Endothelial cell of umbilical vein (primary cell): ENCODE data around the gene PDAP1. TPM values are rescaled to one million over a fixed set of nuclear protein-coding genes. Genes with fewer than 3 reads are reported as not detected.

Experiments used
- BruUV-seq: library from RNA; stranded (reverse); fragments of 400-500 nt; replicated peaks from 2 replicates; lab custom pipeline; 2021; lab: Mats Ljungman, UMichigan
- CTCF ChIA-PET: fragments of 300-600, 350-600 bp; sonication (Branson Sonifier 250); formaldehyde crosslinking; loops from one replicate; lab custom pipeline; 2021; ENCODE audit warnings: antibody characterized with exemption, inconsistent platforms; lab: Charles Lee
- POLR2A ChIA-PET: fragments of 300-600, 350-600 bp; sonication (Branson Sonifier 250); formaldehyde crosslinking; loops from one replicate; lab custom pipeline; 2021; ENCODE audit warnings: antibody characterized with exemption, inconsistent platforms; lab: Charles Lee
- DNase-seq: peaks from one replicate; pipeline ENCODE4 v3.0.0-alpha.2; 2011; ENCODE audit warnings: low read depth, low spot score
- FAIRE-seq: peaks from 2 replicates; lab custom pipeline; 2011; peaks lifted over from hg19 to GRCh38; lab: Jason Lieb, UNC
- H2AFZ ChIP-seq: 2 replicates; pipeline ENCODE4 v1.6.0; 2012; ENCODE audit warnings: low read depth, low read length, control low read depth, inconsistent platforms
- H3K27ac ChIP-seq: 2 replicates; pipeline ENCODE4 v1.5.1; 2011; ENCODE audit warnings: low read depth, mild to moderate bottlenecking, control low read depth, low read length, moderate library complexity; ENCODE audit not compliant: insufficient read depth
- H3K27me3 ChIP-seq, 2 experiments: 2 replicates each; pipeline versions ENCODE4 v1.6.0 to v1.6.1; 2011; ENCODE audit warnings: low read length in 2 of 2, mixed read lengths in 1 of 2; ENCODE audit not compliant: control insufficient read depth in 2 of 2, insufficient read depth in 2 of 2
- H3K36me3 ChIP-seq, 2 experiments: 2 replicates in 1 of 2; 3 replicates in 1 of 2; pipeline ENCODE4 v1.5.1; 2011; ENCODE audit warnings: low read length in 2 of 2, mild to moderate bottlenecking in 1 of 2, moderate library complexity in 1 of 2; ENCODE audit not compliant: control insufficient read depth in 2 of 2, insufficient read depth in 2 of 2; ENCODE audit errors: extremely low read depth in 1 of 2
- H3K4me1 ChIP-seq: 3 replicates; pipeline ENCODE4 v1.5.1; 2011; ENCODE audit warnings: mild to moderate bottlenecking, low read length; ENCODE audit not compliant: control insufficient read depth, insufficient read depth; ENCODE audit errors: extremely low read depth
- H3K4me2 ChIP-seq: 2 replicates; pipeline ENCODE4 v1.6.1; 2011; ENCODE audit warnings: low read length, control low read depth, mixed read lengths; ENCODE audit not compliant: insufficient read depth
- H3K4me3 ChIP-seq, 3 experiments: fragments of 200-600 bp in 1 of 3; sonication (generic), shearing (Covaris generic) in 1 of 3; replicated peaks in 1 of 3; 2 replicates each; pipeline ENCODE4 v1.5.1; 2011 to 2016; ENCODE audit warnings: control low read depth in 3 of 3, low read length in 3 of 3, mild to moderate bottlenecking in 2 of 3, inconsistent platforms in 1 of 3, low read depth in 1 of 3, moderate library complexity in 1 of 3; ENCODE audit not compliant: insufficient read depth in 1 of 3
- H3K79me2 ChIP-seq: 2 replicates; pipeline ENCODE4 v1.6.0; 2012; ENCODE audit warnings: low read length, inconsistent platforms; ENCODE audit not compliant: control insufficient read depth, insufficient read depth
- H3K9ac ChIP-seq: replicated peaks from 2 replicates; pipeline ENCODE3; 2011; ENCODE audit warnings: low read length, control low read depth; ENCODE audit not compliant: insufficient read depth; ENCODE audit errors: extremely low read depth
- H3K9me1 ChIP-seq: replicated peaks from 3 replicates; pipeline ENCODE4 v1.6.0; 2011; ENCODE audit warnings: mild to moderate bottlenecking, low read length; ENCODE audit not compliant: control insufficient read depth, insufficient read depth; ENCODE audit errors: extremely low read depth
- H3K9me3 ChIP-seq: replicated peaks from 2 replicates; pipeline ENCODE4 v1.5.1; 2012; ENCODE audit warnings: low read length, inconsistent platforms; ENCODE audit not compliant: control insufficient read depth, insufficient read depth
- H4K20me1 ChIP-seq: replicated peaks from 2 replicates; pipeline ENCODE3; 2011; ENCODE audit warnings: mild to moderate bottlenecking, low read length; ENCODE audit not compliant: control insufficient read depth, insufficient read depth; ENCODE audit errors: extremely low read depth
- CTCF ChIP-seq, 2 donors: IDR thresholded peaks; 1 replicate in 1 of 2; 2 replicates in 1 of 2; pipeline ENCODE4 v1.5.1; 2011; ENCODE audit warnings: low read length in 2 of 2, mild to moderate bottlenecking in 2 of 2, moderate library complexity in 2 of 2, control low read depth in 1 of 2, inconsistent platforms in 1 of 2, low read depth in 1 of 2; ENCODE audit not compliant: insufficient read depth in 1 of 2; ENCODE audit errors: extremely low read depth in 1 of 2
- EZH2 ChIP-seq: IDR thresholded peaks from 2 replicates; pipeline ENCODE4 v1.6.1; 2012; ENCODE audit warnings: borderline replicate concordance, low read depth, mild to moderate bottlenecking, moderate library complexity, low read length, inconsistent platforms; ENCODE audit not compliant: severe bottlenecking
- FOS ChIP-seq: IDR thresholded peaks from 2 replicates; pipeline ENCODE4 v1.6.1; 2011; ENCODE audit warnings: mild to moderate bottlenecking, low read length, moderate library complexity, borderline replicate concordance; ENCODE audit not compliant: insufficient read depth
- GATA2 ChIP-seq: IDR thresholded peaks from 2 replicates; pipeline ENCODE4 v1.7.0; 2011; ENCODE audit warnings: low read depth, mild to moderate bottlenecking, moderate library complexity, mixed read lengths, low read length; ENCODE audit not compliant: insufficient read length, insufficient read depth
- JUN ChIP-seq: IDR thresholded peaks from 2 replicates; pipeline ENCODE4 v1.6.1; 2011; ENCODE audit warnings: borderline replicate concordance, low read depth; ENCODE audit not compliant: insufficient read length, insufficient read depth
- MAX ChIP-seq: IDR thresholded peaks from 2 replicates; pipeline ENCODE4 v1.6.1; 2011; ENCODE audit not compliant: insufficient read depth, insufficient read length
- MYC ChIP-seq: IDR thresholded peaks from one replicate; pipeline ENCODE4 v1.6.1; 2011; ENCODE audit warnings: mild to moderate bottlenecking, low read depth, low read length
- POLR2A ChIP-seq: IDR thresholded peaks from 2 replicates; pipeline ENCODE4 v1.6.1; 2012; ENCODE audit warnings: low read depth, mild to moderate bottlenecking, control low read depth, low read length
- POLR2AphosphoS5 ChIP-seq: IDR thresholded peaks from 2 replicates; pipeline ENCODE4 v1.6.1; 2012; ENCODE audit warnings: low read depth, mild to moderate bottlenecking, control low read depth, low read length, moderate library complexity; ENCODE audit not compliant: insufficient read depth
- dilution Hi-C: fragments of 300-500 bp; cut with MboI; formaldehyde crosslinking; loops from one replicate; pipeline ENCODE4 v1.15.0; 2019; ENCODE audit warnings: low sequenced_read_pairs; ENCODE audit not compliant: extremely low pct_ligation_motif_present
- intact Hi-C: fragments of 100-400 bp; cut with micrococcal nuclease; formaldehyde crosslinking; loops from one replicate; pipeline ENCODE4 v1.10.0; 2022
- polyA plus RNA-seq, 4 experiments: library from polyadenylated mRNA; depleted of rRNA in 3 of 4; stranded (reverse) in 3 of 4; unstranded in 1 of 4; fragments of >200 nt; gene quantifications; 2 replicates each; pipeline versions ENCODE4 v1.2.1 to v1.2.3, GENCODE V29; 2011 to 2012; ENCODE audit warnings: missing spikeins in 1 of 4
- total RNA-seq: library from RNA; stranded (reverse); gene quantifications from 2 replicates; pipeline ENCODE4 v1.2.3, GENCODE V29; 2021

Gene PDAP1
- total and polyA plus RNA-seq, 2 donors (not counting 3 experiments of a cell fraction or from before 2014, with no cell fraction given): 32.6 to 150 TPM

GRCh38 chr7:99447943-99448342 lies 39.5 kb upstream of the PDAP1 start:
- no TSS peak for BruUV-seq
- H3K4me1 ChIP-seq: no peaks in the 10 kb centered on the region
- H3K27ac ChIP-seq: no peak overlapping the region
- no peak overlapping the region for H3K9ac ChIP-seq
- no peaks in the 10 kb centered on the region for H3K27me3 ChIP-seq
- H3K9me3 ChIP-seq: no peaks in the 10 kb centered on the region
- dilution Hi-C loops (no loop called here), intact Hi-C loops (no loop called here)
- CTCF ChIA-PET: interaction anchor here (0.6 to 0.7 kb wide), 2 partner anchors 10 to 23 kb away, joined by 3 read pairs; no protein-coding TSS in a partner anchor
- peaks cover 2% of the 10 kb centered on the region for H3K79me2 ChIP-seq
- H3K9me1 ChIP-seq: no peaks in the 10 kb centered on the region
- DNase-seq (no peak), FAIRE-seq (no peak)
- POLR2A ChIA-PET: no interaction called here
- H3K4me2 ChIP-seq: no peak overlapping the region
- TF ChIP-seq POLR2AphosphoS5 (no peak), GATA2 (no peak), POLR2A (no peak), JUN (no peak), FOS (no peak), MAX (no peak), MYC (no peak), CTCF (IDR thresholded peaks at IDR 0.05; ENCODE audit: extremely low read depth in 1 of 2, insufficient read depth in 1 of 2, low read depth in 1 of 2, low read length in 2 of 2) (no peak), EZH2 (no peak)
- H2AFZ ChIP-seq: no peak overlapping the region
- no peaks in the 10 kb centered on the region for H4K20me1 ChIP-seq
- H3K4me3 ChIP-seq: no peak overlapping the region
- H3K36me3 ChIP-seq: peaks cover 13 to 46% of the 10 kb centered on the region in 2 experiments
